NCI-H510A treated with DMSO at 0.1 percent for 48 hours (cell line): ENCODE results near the gene CUL1.

Experiments
- DNase-seq: peaks from one replicate; lab custom pipeline; 2025; lab: John Stamatoyannopoulos, UW

The CUL1 gene

DNA sequence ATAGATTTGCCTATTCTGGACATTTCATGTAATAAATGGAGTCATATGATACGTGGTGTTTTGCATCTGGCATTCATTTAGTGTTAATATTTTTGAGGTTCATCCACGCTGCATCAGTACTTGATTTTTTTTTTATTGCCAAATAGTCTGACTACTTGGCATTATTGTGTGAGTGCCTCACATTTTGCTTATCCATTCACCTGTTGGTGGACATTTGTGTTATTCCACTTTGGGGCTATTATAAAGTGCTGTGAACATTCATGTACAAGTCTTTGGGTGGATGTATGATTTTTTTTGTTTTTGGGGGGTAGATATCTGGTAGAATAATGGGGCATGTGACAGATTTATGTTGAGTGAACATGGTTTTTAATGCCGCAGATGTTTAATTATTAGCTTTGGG, 19.7 kb downstream of the CUL1 start:
- DNase-seq, result no peak

DNA sequence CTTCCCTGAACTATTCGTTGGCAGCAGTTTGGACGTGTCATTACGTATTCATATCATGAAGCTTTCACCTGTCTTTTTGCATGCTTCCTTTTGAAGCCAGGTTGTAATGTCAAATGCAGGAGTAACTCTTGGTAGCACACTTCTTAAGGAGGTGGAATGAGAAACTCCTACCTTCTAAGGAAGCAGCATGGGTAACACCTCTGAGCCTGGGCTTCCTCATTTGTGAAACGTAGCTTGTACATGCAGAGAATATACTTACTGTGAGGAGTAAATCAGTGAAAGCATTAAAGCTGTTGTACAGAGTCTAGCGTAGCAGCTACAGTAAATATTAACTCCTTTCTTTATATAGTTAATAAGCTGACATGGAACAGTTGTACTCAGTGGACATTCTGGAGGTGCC, 21.1 kb downstream of the CUL1 start:
- DNase-seq, result no peak

DNA sequence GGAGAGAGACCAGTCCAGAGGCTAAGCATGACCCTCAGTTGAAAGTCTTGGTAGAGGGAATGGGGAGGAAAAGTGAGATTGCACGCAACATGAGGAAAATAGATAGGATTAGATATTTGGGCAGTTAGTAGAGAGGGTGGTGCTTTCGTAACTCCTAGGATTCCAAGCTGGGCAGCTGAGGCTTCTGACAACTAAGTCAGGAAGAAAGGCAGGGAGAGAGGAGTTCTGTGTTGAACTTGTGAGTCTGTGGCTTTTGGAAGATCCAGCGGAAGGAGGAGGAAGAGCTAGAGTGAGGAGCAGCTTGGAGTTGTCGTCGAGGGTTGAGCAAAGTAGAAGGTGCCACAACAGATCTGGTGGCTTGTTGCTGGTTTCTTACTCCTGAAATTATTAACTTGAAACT, 21.8 kb downstream of the CUL1 start:
- DNase-seq, result no peak

DNA sequence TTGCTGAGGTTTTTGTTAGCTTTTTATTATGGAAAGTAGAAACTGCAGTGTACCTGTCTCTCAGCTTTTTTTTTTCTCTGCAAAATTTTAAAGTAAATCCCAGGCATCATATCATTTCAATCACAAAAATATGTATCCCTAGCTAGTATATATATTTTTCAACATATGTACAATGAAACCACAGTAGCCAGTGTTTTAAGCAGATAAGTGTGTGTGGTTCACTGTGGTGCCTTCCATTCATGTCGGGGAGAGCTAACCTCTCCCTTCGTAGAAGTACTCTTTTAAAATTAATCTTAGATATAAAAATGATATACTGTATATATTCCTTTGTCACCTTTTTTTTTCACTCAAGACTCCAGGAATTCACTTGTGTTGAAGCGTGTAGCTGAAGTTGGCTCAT, 22.7 kb downstream of the CUL1 start:
- no peak for DNase-seq

DNA sequence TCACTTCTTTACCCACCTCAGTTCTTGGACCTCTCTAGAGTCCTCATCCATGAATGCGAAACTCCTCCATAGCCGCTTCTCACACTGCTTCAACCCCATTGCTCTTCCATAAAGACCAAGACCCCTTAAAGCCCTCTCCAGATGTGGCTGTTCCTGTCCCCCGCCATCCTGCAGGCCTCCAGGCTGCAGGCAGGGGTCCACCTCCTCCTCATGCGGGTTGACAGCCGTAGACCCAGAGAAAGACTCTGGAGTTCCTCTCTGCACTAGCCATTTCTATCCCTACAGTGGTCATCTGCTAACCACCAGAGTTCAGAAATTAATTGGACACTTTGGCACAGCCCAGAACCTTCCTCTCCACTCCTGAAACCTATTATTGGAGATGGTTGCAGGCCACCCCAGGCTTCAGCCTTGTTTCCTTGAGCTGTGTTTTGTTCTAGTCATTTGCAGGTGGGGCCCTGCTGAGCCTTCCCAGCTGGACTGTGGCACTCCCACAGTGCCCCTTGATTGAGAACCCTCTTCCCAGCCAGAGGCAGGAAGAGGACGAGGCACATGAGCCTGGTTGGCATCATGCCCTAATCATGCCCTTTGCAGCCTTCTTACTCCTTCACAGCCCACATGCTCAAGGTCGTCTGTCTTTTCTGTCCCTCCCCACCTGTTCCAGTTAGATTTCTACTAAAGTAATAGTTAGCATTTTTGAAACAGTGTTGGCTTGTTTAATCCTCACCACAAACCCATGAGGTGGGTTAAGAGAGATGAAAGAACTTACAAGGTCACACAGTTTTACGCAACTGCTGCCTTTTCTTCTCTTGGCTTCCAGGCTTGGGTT, 23.9 kb downstream of the CUL1 start:
- no peak for DNase-seq

DNA sequence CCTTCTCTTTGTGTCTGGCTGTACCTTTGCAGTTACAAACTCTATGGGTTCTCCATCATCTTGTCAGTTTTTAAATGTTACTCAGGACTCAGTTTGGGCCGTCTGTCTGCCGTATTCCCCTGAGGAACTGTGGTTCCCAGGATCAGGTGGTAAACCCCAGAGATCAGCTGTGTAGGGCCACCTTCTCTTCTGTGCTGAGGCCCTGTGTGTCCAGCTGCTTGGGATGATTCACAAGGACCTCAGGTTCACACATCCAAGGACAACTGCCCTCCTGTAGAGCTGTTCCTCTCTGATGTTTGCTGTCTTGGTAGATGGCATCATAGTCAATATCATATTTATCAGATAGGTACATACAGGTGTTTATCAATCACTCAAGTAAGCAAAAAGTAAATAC, 24.5 kb downstream of the CUL1 start:
- DNase-seq, result no peak

DNA sequence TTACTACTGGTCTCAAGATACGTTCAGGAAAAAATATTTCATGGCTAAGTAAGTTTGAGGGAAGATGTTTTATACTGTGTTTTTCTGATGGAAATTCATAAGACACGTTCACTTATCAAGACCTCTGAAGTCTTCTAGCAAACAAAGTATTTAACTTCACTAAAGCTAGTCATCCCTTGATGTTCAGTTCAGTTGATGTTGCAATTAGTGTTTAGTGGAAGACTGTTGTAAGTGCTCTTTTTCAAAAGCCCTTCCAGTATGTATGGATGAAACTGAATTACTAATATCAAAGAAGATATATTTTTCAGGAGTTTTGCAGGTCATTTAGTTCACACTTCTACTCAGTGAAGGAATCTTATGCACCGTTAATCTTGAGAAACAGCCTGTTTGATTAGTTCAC, 25.1 kb downstream of the CUL1 start:
- DNase-seq, result no peak

DNA sequence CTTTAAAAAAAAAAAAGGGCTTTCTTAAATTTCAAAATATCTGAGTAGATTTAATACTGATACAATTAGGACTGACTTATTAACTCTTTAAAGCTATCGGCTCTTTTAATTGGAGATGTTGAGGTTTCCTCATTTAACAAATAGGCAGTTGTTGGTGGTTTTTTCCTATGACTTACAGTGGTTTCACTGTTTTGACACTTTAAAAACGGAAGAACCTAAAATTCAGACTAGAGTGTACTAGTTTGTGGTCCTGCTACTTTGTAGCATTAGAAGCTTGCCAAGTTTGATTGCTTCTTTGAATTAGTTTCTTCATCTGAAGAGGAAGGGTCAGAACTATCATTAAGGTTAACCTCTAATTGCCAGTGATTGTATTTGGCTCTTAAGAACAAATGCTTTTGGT, 27.7 kb downstream of the CUL1 start:
- no peak for DNase-seq

DNA sequence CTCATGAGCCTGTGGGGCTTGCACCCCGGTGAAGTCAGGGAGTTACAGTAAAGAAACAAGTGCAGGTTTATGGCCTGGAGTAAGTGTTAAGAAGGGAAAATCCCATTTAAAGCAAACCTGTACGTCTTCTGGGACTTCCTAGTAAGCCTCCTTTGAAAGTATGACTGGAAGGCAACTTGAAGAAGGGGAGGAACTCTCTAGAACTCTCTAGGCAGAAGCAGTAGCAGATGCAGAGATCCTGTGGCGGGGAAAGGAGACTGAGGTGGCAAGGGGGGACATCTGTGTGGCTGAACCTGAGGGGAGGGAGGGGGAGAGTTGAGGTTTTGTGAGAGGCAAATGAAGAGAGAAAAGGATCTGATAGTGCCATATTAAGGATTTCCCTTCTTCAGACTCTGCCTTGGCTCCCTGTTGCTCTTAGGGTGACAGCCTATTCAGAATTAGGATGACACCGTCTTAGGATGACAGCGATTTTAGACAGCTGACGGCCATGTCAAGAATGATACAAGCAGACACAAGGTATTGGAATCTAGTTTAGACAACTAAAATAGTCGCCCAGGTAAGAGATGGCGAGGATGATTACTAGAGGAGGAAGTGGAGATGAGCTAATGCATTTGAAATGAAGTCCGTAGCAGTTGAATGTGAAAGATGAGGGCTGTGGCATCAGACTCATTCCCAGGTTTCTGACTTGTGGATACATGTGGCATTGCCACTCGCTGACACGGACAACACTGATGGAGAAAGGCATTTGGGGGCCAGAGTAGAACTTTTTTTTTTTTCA, 29.0 kb downstream of the CUL1 start:
- DNase-seq, result no peak

DNA sequence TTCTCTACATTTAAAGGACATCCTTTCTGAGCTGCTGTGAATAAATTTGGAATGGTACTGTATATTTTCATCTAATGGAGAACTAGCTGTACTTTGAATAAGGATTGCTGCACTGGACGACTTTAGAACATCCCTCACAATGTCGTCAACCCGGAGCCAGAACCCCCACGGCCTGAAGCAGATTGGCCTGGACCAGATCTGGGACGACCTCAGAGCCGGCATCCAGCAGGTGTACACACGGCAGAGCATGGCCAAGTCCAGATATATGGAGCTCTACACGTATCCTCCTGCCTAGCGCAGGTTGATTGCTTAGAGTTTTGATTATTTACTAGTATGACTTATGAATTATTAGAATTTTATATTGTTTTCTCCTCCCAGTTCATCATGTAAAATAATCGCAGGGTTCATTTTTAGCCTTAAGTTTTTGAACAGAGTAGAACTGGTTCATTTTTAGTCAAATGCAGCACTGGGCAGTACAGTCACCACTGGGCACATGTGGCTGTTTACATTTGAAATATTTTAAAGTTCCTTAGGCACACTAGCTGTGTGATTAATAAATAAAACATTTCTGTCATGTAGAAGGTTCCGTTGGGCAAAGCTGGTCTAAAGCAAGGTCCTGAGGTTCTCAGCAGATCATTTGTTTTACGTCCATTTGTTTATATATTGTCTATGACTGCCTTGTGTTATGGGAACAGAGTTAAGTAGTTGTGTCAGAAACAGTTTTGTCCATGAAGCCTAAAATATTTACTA, 31.5 kb downstream of the CUL1 start:
- no peak for DNase-seq

DNA sequence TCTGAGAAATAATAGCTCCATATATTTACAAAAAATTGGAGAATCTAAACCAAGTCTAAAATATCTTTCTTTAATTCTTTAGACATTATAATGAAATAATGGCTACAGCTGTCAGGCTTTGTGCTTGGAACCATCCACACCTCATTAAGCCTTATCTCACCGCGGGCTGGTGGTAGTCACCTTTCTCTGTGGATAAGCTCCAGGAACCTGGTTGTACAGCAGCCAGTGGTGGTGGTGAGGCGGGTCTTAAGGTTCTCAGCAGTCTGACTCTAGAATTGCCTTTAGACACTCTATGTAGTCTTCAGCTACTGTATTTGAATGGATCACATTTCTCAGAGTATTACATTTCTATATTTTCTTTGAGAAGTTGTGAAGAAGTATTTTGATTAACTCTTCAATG, 34.2 kb downstream of the CUL1 start:
- DNase-seq, result no peak

DNA sequence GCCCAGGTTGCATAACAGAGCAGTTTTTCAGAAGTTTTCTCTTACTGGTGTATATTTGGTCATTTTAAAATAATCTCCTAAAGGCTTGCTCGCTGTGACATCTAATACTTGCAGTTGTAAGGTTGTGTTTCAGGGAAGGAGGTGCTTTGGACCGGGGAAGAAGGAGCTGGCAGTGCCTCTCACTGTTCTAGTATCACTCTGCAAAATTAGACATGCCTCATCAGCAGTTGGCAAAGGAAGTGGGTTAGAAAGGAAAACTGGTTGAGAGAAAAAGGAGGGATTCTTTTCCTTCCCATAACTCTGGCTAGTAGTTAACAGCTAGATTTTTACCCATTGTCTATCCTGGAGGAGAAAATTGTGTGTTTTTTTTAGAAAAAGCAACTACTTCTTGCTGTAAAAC, 34.8 kb downstream of the CUL1 start:
- no peak for DNase-seq

DNA sequence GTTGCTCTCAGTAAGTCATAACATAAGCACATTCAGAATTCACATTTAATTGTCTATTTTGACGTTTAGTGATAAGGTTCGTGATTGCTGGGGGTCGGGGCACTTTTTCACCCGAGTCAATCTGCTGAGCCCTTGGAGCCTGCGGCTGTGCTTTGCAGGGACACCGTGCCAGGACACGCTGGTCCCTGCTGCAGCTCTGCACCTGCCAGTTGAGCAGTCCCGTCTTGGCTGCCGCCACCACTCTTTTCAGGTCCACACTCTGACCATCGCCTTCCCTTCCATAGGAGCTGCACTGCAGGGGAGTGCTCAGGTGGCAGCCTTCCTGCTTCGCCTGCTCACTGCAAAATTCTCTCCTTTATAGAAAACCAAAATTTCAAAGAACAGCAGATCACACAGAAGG, 36.4 kb downstream of the CUL1 start:
- no peak for DNase-seq

DNA sequence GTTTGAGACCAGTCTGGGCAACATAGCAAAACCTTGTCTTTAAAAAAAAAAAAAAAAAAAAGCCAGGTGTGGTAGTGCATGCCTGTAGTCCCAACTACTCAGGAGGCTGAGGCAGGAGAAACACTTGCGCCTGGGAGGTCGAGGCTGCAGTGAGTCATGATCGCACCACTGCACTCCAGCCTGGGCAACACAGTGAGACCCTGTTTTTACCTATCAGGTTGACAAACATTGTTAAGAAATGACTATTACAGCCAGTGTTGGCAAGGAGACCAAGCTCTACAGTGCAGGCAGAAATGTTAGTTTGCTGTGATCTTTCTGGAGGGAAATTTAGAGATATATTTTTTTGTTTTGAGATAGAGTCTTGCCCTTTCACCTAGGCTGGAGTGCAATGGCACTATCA, 37.3 kb downstream of the CUL1 start:
- DNase-seq, result no peak

DNA sequence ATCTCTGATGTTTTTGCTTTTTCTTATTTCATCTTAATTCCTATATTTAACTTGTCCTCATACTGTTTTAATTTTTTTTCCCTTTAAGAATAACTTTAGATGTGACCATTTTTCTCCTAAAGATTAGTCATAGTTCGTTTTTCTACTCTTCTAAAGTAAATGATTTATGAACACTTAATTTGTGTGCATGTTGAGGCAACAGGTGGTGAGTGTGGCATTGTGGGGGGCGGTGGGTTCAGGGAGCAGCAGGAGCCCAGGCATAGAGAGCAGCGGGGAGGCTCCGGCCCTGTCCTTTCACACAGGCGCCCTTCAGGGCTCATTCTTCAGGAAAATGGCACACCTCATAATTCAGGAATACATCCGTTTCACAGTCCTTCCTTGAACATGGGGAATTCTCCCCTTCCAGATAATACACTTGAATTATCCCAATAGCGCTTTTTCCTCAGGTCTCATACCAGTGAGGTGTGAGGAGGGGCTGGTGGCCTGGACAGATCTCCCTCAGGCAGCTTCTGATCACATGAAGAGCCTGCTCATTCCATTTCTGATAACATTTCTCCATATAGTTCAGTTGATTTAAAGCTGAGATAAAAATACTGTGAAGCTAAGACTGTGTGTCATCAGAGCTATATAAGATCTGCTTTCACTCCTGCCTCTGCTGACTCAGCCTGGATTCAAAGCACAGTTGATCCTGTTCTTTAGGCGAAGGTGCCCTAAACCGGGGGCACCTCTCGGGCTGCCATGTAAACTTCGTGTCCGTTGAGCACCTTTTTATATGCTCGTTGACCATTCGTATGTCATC, 40.2 kb downstream of the CUL1 start:
- DNase-seq, result no peak

DNA sequence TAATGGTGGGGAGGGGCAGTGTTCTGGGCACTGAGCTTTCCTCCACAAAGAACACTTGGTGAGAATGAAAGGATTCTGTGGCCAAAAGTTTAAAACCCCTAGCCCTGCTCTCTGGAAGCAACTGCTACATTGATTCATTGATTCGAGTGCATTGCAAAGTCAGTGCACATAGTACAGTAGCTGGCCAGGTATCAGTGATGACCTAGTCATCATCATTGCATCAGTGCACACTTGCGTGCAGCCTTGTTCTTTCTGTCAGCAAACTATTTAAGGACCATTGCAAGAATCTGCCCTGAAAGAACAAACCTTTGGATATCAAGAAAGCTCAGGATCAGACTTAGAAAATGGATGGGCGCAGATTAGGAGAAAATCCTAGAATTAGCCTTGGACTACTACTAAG, 47.4 kb downstream of the CUL1 start:
- no peak for DNase-seq

DNA sequence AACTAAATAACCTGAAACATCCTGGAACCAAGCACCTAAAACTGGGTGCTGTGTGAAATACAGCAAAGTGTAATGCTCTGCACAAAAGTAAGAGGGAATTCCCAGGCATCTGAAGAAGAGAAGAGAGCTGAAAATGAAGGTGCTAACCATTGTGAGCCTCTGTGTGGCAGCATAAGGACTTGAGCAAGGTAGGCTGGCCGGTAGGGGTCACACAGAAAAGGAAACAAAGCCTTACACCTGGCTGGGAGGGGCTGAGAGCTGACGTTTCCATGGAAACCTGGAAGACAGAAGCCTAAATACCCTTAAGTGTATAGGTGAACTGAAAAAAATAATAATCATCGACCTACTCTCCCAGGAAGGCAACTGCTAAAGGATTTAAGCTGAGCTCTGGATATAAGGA, 48.6 kb downstream of the CUL1 start:
- DNase-seq, result no peak

DNA sequence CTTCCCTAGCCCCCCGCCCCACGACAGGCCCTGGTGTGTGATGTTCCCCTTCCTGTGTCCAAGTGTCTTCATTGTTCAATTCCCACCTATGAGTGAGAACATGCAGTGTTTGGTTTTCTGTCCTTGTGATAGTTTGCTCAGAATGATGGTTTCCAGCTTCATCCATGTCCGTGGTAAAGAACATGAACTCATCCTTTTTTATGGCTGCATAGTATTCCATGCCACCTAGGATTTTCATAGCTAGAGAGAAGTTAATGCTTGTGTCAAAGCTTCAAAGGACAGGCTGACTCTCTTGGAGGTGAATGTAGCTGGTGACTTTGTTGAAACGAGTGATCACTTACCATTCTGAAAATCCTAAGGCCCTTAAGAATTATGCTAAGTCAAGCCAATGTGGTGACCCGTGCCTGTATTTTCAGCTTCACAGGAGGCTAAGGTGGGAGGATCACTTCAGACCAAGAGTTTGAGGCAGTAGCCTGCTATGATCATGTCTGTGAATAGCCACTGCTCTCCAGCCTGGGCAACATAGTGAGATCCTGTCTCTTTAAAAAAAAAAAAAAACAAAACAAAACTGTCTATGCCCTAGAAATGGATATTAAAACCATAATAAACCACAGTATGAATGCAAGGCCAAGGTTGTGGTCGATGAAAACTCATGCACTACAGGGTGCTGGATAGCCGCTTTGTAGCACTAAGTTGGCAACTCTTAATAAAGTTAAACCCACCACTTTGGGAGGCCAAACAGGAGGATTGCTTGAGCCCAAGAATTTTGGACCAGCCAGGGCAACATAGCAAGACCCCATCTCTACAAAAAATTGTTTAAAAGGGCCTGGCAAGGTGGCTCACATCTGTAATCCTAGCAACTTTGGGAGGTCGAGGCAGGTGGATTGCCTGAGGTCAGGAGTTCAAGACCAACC, 52.0 kb downstream of the CUL1 start:
- no peak for DNase-seq

DNA sequence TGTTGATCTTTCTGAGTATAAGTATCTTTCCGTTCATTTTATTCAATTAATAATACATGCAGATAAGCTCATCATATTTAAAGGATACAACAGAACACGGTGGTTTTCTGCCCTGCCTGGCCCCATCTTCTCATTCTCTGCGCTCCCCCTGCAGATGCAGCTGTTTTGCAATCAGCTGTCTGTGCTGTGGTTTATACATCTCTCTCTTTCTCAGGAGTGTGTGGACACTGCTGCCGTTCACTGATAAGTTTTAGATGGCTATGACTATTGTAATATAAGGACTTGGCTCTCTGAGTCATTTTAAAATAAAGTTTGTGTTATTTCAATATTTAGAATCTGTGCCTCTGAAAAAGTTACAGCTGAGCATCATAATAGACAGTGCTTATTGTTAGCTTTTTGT, 54.5 kb downstream of the CUL1 start:
- DNase-seq, result no peak

DNA sequence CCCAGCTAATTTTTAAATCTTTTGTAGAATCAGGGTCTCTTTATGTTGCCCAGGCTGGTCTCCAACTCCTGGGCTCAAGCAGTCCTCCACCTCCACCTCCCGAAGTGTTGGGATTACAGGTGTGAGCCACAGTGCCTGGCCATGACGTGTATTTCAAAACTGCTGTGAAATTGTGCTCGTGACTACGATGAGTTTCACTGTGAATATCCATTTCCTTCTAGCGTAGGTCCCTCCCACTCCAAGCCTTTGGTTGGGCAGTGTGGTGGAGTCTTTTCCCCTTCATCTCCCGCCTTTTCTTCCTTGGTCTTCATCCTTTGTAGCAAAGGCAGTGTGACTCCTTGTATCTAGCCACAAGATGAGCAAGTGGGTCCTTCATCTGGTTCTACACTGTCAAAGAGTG, 56.2 kb downstream of the CUL1 start:
- DNase-seq, result no peak
